Measurements from ENCODE around the gene ANXA10. TPM values are rescaled to one million over a fixed set of nuclear protein-coding genes. Genes with fewer than 3 reads are reported as not detected.

ANXA10 gene
- total and polyA plus RNA-seq, 4 experiments from 2014 or later, result not detected

Other genes starting within 250 kb of the ANXA10 start
- 10 to 100 TPM; 33.1 to 33.9 TPM for gene DDX60, start 226.2 kb downstream of the ANXA10 start, total RNA-seq
- 10 to 100 TPM; 25.7 to 30.8 TPM for gene DDX60, start 226.2 kb downstream of the ANXA10 start, polyA plus RNA-seq

Measured in CD4-positive, alpha-beta memory T cell (primary cell).